ENCODE measurements around the gene BCL6. TPM values are rescaled to one million over a fixed set of nuclear protein-coding genes. Genes with fewer than 3 reads are reported as not detected.

BCL6 gene
- total RNA-seq, 1 experiment from 2014 or later: 10.2 TPM

- TF ChIP-seq E2F1 (CRISPR knock-in tag; IDR thresholded peaks at IDR 0.05): no peak
- no peak for TF ChIP-seq ZNF425 (CRISPR knock-in tag; conservative IDR thresholded peaks at IDR 0.05)
- no peak for TF ChIP-seq E2F5 (CRISPR knock-in tag; IDR thresholded peaks at IDR 0.05)
- no peak for TF ChIP-seq EMX1 (CRISPR knock-in tag; IDR thresholded peaks at IDR 0.05)
- TF ChIP-seq PRDM15 (CRISPR knock-in tag; IDR thresholded peaks at IDR 0.05): no peak
- no peak for TF ChIP-seq FOXJ3 (CRISPR knock-in tag; IDR thresholded peaks at IDR 0.05; ENCODE audit: borderline replicate concordance)
- TF ChIP-seq ZNF512 (CRISPR knock-in tag; IDR thresholded peaks at IDR 0.05; ENCODE audit: borderline replicate concordance): no peak
- no peak for TF ChIP-seq ZNF232 (CRISPR knock-in tag; IDR thresholded peaks at IDR 0.05)
- TF ChIP-seq NFATC4 (CRISPR knock-in tag; IDR thresholded peaks at IDR 0.05): no peak
Measured at GRCh38 chr3:187686621-187687273, 58.5 kb downstream of the BCL6 start (continued).

GRCh38 chr3:187685948-187686347 is 59.3 kb downstream of the BCL6 start:
- TF ChIP-seq FOXJ3 (CRISPR knock-in tag; IDR thresholded peaks at IDR 0.05; ENCODE audit: borderline replicate concordance) (no peak), ATF6 (CRISPR knock-in tag; IDR thresholded peaks at IDR 0.05) (no peak), KAT7 (CRISPR knock-in tag; IDR thresholded peaks at IDR 0.05; ENCODE audit: borderline replicate concordance) (no peak), ZSCAN18 (CRISPR knock-in tag; IDR thresholded peaks at IDR 0.05) (no peak), HMGA2 (CRISPR knock-in tag; IDR thresholded peaks at IDR 0.05) (no peak), GRHL2 (CRISPR knock-in tag; IDR thresholded peaks at IDR 0.05; ENCODE audit: insufficient replicate concordance, severe bottlenecking) (no peak), NFATC4 (CRISPR knock-in tag; IDR thresholded peaks at IDR 0.05) (no peak), USF1 (CRISPR knock-in tag; IDR thresholded peaks at IDR 0.05) (no peak), ATF1 (CRISPR knock-in tag; IDR thresholded peaks at IDR 0.05) (no peak), E2F1 (CRISPR knock-in tag; IDR thresholded peaks at IDR 0.05) (no peak), TCF7 (CRISPR knock-in tag; IDR thresholded peaks at IDR 0.05; ENCODE audit: low read depth) (no peak), EMX1 (CRISPR knock-in tag; IDR thresholded peaks at IDR 0.05) (no peak)
- Mint-ChIP-seq H3K27me3 (ENCODE audit: low read depth) (peaks cover 2% of the 10 kb centered on the region; the same call in 1 of the 2 replicates), H3K27ac (no peak overlapping the region), H3K4me1 (0 out of 2 replicates have a peak, but pooled peaks cover 3% of the 10 kb centered on the region), H3K4me3 (no peak overlapping the region), H3K36me3 (peaks cover 30% of the 10 kb centered on the region), H3K9me3 (peaks cover 42% of the 10 kb centered on the region)
- DNase-seq (ENCODE audit: low spot score) (peak; percentile 29), ATAC-seq (no peak)
- ChIA-PET POLR2A (no interaction called here), CTCF (no interaction called here)

Measured in WTC11 (cell line).